BLaER1 treated with 17β-estradiol and CSF1 and Interleukin-3, amounts not matched to agents 10 nM and 100 nM (cell line): ENCODE results near the gene CACNG7.

Source experiments
- H3K27ac ChIP-seq, 11 experiments: shearing (Covaris generic); formaldehyde crosslinking; 2 replicates each; pipeline ENCODE4 v1.8.1; 2022
- H3K27me3 ChIP-seq, 11 experiments: shearing (Covaris generic); formaldehyde crosslinking; 2 replicates each; pipeline ENCODE4 v1.8.1; 2022
- H3K36me3 ChIP-seq, 11 experiments: shearing (Covaris generic); formaldehyde crosslinking; 2 replicates each; pipeline ENCODE4 v1.8.1; 2022
- H3K4me1 ChIP-seq, 10 experiments: shearing (Covaris generic); formaldehyde crosslinking; 2 replicates each; pipeline ENCODE4 v1.8.1; 2022
- H3K4me2 ChIP-seq, 11 experiments: shearing (Covaris generic); formaldehyde crosslinking; 2 replicates each; pipeline ENCODE4 v1.8.1; 2022
- H3K4me3 ChIP-seq, 10 experiments: shearing (Covaris generic); formaldehyde crosslinking; 2 replicates each; pipeline ENCODE4 v1.8.1; 2022
- H3K9ac ChIP-seq, 11 experiments: shearing (Covaris generic); formaldehyde crosslinking; 2 replicates each; pipeline ENCODE4 v1.8.1; 2022
- H3K9me3 ChIP-seq, 11 experiments: shearing (Covaris generic); formaldehyde crosslinking; replicated peaks in 1 of 11; 2 replicates each; pipeline ENCODE4 v1.8.1; 2022
- H4K20me1 ChIP-seq, 11 experiments: shearing (Covaris generic); formaldehyde crosslinking; 2 replicates each; pipeline ENCODE4 v1.8.1; 2022
- Cebpa-rat ChIP-seq, 11 experiments: shearing (Covaris generic); IDR thresholded peaks; 2 replicates each; pipeline ENCODE4 v1.8.1; 2022

The CACNG7 gene

GRCh38 chr19:53982611-53983010, 73.5 kb downstream of the CACNG7 start:
- Histone ChIP-seq H3K4me3 (peak overlapping the region; percentile 52 to 64 (median 60); a peak in 19 of 20 replicates), H3K36me3 (no peaks in the 10 kb centered on the region), H3K9me3 (peaks cover 0 to 6% (median 0%) of the 10 kb centered on the region in 11 experiments; a peak in 1 of 22 replicates), H3K9ac (peak overlapping the region; percentile 69 to 88 (median 81); a peak in 20 of 22 replicates), H3K27me3 (peaks cover 4 to 35% (median 34%) of the 10 kb centered on the region in 11 experiments; a peak in 20 of 22 replicates), H3K27ac (peak overlapping the region; percentile 56 to 89 (median 82); a peak in 17 of 22 replicates), H3K4me1 (peaks cover 46 to 82% (median 67%) of the 10 kb centered on the region in 10 experiments), H3K4me2 (peak overlapping the region; percentile 79 to 95 (median 88); a peak in 17 of 22 replicates), H4K20me1 (no peaks in the 10 kb centered on the region)
- TF ChIP-seq Cebpa-rat (IDR thresholded peaks at IDR 0.05): no peak

- H3K4me2 ChIP-seq: peak overlapping the region in 10 of 11 experiments; percentile 0 to 64 (median 50); a peak in 18 of 22 replicates
- H3K4me1 ChIP-seq: peaks cover 37 to 83% (median 63%) of the 10 kb centered on the region in 10 experiments
- TF ChIP-seq Cebpa-rat (IDR thresholded peaks at IDR 0.05): no peak
- no peaks in the 10 kb centered on the region for H3K36me3 ChIP-seq
- peak overlapping the region in 3 of 10 experiments; percentile 23 to 45 (median 27); a peak in 3 of 20 replicates for H3K4me3 ChIP-seq
- peaks cover 0 to 6% (median 0%) of the 10 kb centered on the region in 11 experiments; a peak in 1 of 22 replicates for H3K9me3 ChIP-seq
- H3K9ac ChIP-seq: peak overlapping the region in 1 of 11 experiments; percentile 46; a peak in 2 of 22 replicates
- H3K27me3 ChIP-seq: peaks cover 4 to 29% (median 28%) of the 10 kb centered on the region in 11 experiments; a peak in 20 of 22 replicates
- no peaks in the 10 kb centered on the region for H4K20me1 ChIP-seq
- peak overlapping the region in 1 of 11 experiments; percentile 9; a peak in 2 of 22 replicates for H3K27ac ChIP-seq
These were observed 74.6 kb downstream of the CACNG7 start for GRCh38 chr19:53983457-53984289.

GRCh38 chr19:53985863-53986262, 76.8 kb downstream of the CACNG7 start:
- peaks cover 21 to 80% (median 48%) of the 10 kb centered on the region in 10 experiments for H3K4me1 ChIP-seq

GRCh38 chr19:53988981-53989380, 79.9 kb downstream of the CACNG7 start:
- TF ChIP-seq Cebpa-rat (IDR thresholded peaks at IDR 0.05): no peak
- peaks cover 29 to 85% (median 53%) of the 10 kb centered on the region in 10 experiments for H3K4me1 ChIP-seq
- H4K20me1 ChIP-seq: no peaks in the 10 kb centered on the region
- H3K36me3 ChIP-seq: no peaks in the 10 kb centered on the region
- H3K9ac ChIP-seq: no peak overlapping the region; a peak in 1 of 22 replicates
- no peak overlapping the region for H3K4me3 ChIP-seq
- H3K9me3 ChIP-seq: no peaks in the 10 kb centered on the region
- H3K27ac ChIP-seq: peak overlapping the region in 1 of 11 experiments; percentile 32; a peak in 1 of 22 replicates
- H3K4me2 ChIP-seq: peak overlapping the region in 4 of 11 experiments; percentile 19 to 55 (median 36); a peak in 6 of 22 replicates
- H3K27me3 ChIP-seq: peaks cover 0 to 13% (median 4%) of the 10 kb centered on the region in 11 experiments; a peak in 6 of 22 replicates

More at GRCh38 chr19:53985863-53986262, 76.8 kb downstream of the CACNG7 start:
- H4K20me1 ChIP-seq: no peaks in the 10 kb centered on the region
- no peaks in the 10 kb centered on the region for H3K36me3 ChIP-seq
- H3K4me2 ChIP-seq: 0 out of 22 replicates have a peak overlapping the region, but pooled peaks of 1 of the 11 experiments have one; percentile 1
- H3K27me3 ChIP-seq: peaks cover 0 to 9% (median 8%) of the 10 kb centered on the region in 11 experiments; a peak in 18 of 22 replicates
- H3K9me3 ChIP-seq: no peaks in the 10 kb centered on the region
- no peak overlapping the region for H3K4me3 ChIP-seq
- H3K9ac ChIP-seq: no peak overlapping the region
- no peak overlapping the region for H3K27ac ChIP-seq
- TF ChIP-seq Cebpa-rat (IDR thresholded peaks at IDR 0.05): no peak

- Histone ChIP-seq H3K9me3 (no peaks in the 10 kb centered on the region), H3K9ac (peak overlapping the region in 4 of 11 experiments; percentile 1 to 27 (median 14); a peak in 3 of 22 replicates), H3K4me3 (no peak overlapping the region), H3K4me2 (peak overlapping the region in 6 of 11 experiments; percentile 10 to 55 (median 32); a peak in 10 of 22 replicates), H3K27me3 (peaks cover 0 to 13% (median 4%) of the 10 kb centered on the region in 11 experiments; a peak in 6 of 22 replicates), H4K20me1 (no peaks in the 10 kb centered on the region), H3K36me3 (no peaks in the 10 kb centered on the region), H3K27ac (peak overlapping the region in 5 of 11 experiments; percentile 31 to 63 (median 44); a peak in 8 of 22 replicates), H3K4me1 (peaks cover 30 to 85% (median 56%) of the 10 kb centered on the region in 10 experiments)
- no peak for TF ChIP-seq Cebpa-rat (IDR thresholded peaks at IDR 0.05)
These were observed 80.8 kb downstream of the CACNG7 start for GRCh38 chr19:53989600-53990533.

GRCh38 chr19:53991224-53992113, 82.4 kb downstream of the CACNG7 start, which contains the start of gene CACNG6:
Gene CACNG6 (plus strand): TSS chr19:53991637. CDS start chr19:53992878, 1,241 bp downstream.
- Histone ChIP-seq H3K27ac (peak within 1 kb of the TSS; percentile 80 to 98 (median 88)), H3K4me3 (peak within 1 kb of the TSS; percentile 53 to 78 (median 62)), H3K36me3 (no peaks in the 10 kb centered on the region), H3K27me3 (peaks cover 0 to 13% (median 4%) of the 10 kb centered on the region in 11 experiments; a peak in 6 of 22 replicates), H3K9ac (peak within 1 kb of the TSS; percentile 81 to 97 (median 87)), H3K9me3 (no peaks in the 10 kb centered on the region), H3K4me2 (peak within 1 kb of the TSS; percentile 86 to 98 (median 93)), H3K4me1 (peaks cover 30 to 87% (median 65%) of the 10 kb centered on the region in 10 experiments), H4K20me1 (no peaks in the 10 kb centered on the region; a peak in 1 of 22 replicates)
- TF ChIP-seq Cebpa-rat (IDR thresholded peaks at IDR 0.05): no peak

- peak overlapping the region; percentile 80 to 98 (median 88) for H3K27ac ChIP-seq
- H4K20me1 ChIP-seq: no peaks in the 10 kb centered on the region; a peak in 1 of 22 replicates
- H3K9me3 ChIP-seq: no peaks in the 10 kb centered on the region
- peak overlapping the region; percentile 81 to 97 (median 87) for H3K9ac ChIP-seq
- TF ChIP-seq Cebpa-rat (IDR thresholded peaks at IDR 0.05): no peak
- peak overlapping the region; percentile 86 to 98 (median 93) for H3K4me2 ChIP-seq
- H3K4me1 ChIP-seq: peaks cover 28 to 80% (median 63%) of the 10 kb centered on the region in 10 experiments
- peaks cover 0 to 13% (median 4%) of the 10 kb centered on the region in 11 experiments; a peak in 6 of 22 replicates for H3K27me3 ChIP-seq
- peak overlapping the region; percentile 53 to 78 (median 62); a peak in 18 of 20 replicates for H3K4me3 ChIP-seq
- H3K36me3 ChIP-seq: no peaks in the 10 kb centered on the region
These were observed 83.1 kb downstream of the CACNG7 start for GRCh38 chr19:53992211-53992610.
